Central memory CD4-positive, alpha-beta T cell (primary cell): ENCODE measurements around the gene DNHD1.

Experiments
- DNase-seq: peaks from one replicate; pipeline ENCODE4 v3.0.0; 2022
- total RNA-seq, 3 experiments: gene quantifications; one replicate each; lab custom pipeline; 2026; lab: John Stamatoyannopoulos, UW

Gene DNHD1, protein sequence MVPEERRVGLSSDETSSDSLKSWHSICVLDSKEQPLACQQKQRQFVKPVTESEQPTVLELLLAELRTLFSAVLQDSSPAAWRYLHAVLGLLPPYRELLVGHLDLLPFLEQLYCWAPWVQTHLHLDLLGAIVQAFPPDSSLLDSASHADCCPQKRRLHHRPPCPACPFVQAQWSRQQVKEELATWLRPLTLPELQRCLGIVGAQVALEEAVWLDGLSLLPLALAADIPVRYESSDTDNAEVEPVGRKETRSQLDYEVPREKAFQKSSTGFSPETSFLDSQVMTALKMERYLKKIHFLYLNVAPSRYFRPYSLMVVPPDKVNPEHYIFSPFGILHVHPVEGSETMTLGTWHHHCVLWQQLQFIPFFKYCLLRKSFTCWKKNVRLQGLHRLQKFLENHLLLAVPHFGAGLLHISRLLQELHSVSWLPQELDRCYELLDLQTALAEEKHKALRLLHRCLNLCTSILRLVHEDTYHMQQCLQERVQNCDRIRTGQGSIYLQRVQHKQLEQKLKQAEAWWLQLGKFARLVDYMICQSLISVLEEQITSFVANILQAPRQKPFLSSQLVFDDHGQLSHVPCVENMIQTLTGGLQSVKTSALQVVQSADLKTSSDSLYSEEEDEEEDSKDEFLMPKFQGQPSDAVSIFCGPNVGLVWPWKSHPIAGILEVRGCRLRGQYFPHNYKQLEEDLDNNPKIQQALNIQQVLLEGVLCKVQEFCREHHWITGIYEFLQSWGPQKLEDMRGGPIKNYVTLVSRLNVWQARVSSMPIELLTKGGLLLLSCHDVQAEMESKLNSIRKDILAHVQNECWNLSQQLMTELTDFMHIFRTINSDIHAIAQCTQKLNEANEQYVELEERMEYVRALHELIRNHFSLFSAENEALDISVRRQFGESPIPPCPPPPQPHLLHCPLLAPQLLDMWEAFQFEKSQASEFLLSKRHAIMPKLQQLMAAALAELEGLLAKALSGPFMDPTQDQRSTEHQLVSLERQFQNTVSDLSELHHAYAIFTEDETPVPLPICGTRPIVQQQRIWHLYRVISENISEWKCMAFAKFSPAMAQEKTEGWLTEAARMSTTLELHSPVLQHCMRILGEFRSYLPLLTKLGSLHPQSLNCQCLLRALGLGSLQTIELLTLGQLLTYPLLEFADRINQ (N-terminal part only)
- total RNA-seq = 15.3 to 116 (median 82.6) reads per million in 3 experiments

GRCh38 chr11:6497069-6497839 lies at the start of gene DNHD1:
Gene DNHD1 (plus strand): TSS chr11:6497280. CDS start chr11:6498216, 936 bp downstream.
- no peak for DNase-seq

DNA sequence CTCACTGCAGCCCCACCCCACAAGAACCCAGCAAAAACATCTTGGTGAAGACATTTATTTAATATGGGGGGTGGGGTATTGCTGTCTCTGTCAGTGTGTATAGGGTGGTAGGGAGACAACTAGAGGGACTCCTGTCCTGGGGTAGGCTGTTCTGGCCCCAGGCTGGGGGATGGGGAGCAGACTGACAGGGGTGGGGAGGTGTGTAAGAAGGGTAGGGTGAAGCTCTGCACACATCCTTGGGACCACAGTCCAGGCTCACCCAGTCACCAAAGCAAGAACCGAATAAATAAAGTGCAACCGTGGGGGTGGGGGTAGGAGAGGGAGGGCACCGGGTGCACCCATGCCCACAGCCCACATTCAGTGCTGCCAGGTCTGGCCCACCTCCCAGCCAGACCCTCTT lies 48.5 kb upstream of the DNHD1 start:
- DNase-seq = no peak

DNA sequence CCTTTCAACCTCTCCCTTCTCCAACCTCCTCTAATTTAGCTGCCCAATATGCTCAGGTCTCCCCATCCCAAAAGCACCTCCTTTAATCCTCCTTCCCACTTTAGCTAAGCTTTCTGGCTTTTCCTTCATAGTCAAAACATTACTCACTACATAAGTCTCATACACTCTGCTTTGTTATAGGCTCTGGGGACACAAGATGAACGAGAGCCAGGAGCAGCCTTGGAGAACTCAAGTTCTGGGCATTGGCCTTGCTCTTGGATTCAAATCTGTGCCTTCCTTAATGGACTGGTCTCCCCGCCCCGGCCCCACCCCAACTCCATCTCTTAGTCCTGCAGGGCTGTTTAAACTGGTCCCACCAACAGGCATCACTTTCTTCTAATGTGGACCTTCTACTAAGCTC lies 44.9 kb upstream of the DNHD1 start:
- DNase-seq = no peak

- no peak for DNase-seq
These were observed 43.9 kb upstream of the DNHD1 start for GRCh38 chr11:6453152-6453551.

GRCh38 chr11:6455070-6455469 lies 42.0 kb upstream of the DNHD1 start:
- DNase-seq = no peak

- DNase-seq = no peak
These were observed 40.6 kb upstream of the DNHD1 start for GRCh38 chr11:6456361-6457073.

GRCh38 chr11:6457581-6458320 lies 39.3 kb upstream of the DNHD1 start:
- DNase-seq = no peak

- DNase-seq = no peak
These were observed 38.6 kb upstream of the DNHD1 start for GRCh38 chr11:6458352-6459098.

DNA sequence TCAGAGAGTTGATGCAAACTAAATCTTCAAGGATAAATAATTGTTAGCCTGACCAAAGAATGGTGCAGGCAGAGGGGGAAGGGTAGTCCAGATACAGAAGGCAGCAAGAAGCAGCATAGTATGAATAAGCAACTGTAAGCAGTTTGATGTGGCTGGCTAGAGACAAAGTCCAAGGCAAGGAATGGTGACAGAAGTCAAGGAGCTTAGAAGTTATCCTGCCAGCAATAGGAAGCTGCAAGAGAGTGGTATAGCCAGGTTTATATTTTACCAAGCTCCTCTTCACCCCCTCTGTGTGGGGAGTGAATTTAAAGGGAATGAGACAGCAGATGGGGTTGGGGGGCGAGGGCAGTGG lies 38.0 kb upstream of the DNHD1 start:
- no peak for DNase-seq

DNA sequence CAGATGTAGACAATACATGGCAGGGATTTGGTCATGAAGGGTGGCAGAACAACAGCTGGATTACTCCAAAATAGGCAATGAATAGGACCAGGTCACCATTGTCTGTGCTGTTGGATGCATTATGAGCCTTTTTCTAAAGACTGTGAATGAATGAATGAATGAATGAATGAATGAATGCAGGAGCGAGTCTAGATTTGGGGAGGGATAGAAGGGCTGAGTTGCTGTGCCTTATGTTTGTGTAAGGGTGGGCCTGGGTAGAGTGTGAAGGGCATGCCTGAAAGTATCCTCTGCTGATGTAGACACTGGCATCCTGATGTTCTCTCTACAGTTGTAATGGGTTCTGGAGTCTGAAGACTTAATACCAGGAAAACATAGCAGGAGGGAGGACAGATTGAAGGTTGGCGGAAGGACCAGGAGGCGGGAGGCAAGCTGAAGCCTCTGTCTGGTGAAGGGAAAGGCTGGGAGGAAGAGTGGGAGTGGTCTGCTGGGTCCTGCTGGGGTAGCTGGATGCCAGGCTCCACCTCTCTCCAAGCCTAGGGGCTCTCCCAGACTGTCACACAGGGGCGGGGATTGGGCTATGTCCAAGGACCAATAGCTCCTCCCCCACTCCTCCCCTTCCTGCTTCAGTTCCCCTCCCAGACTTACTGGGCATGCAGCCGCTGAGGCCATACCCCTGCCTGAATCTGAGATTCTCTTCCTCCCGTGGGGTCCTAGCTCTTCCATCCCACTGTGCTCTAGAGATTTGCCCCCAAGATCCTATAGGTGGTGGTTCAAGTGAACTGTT lies 28.2 kb upstream of the DNHD1 start:
- no peak for DNase-seq

DNA sequence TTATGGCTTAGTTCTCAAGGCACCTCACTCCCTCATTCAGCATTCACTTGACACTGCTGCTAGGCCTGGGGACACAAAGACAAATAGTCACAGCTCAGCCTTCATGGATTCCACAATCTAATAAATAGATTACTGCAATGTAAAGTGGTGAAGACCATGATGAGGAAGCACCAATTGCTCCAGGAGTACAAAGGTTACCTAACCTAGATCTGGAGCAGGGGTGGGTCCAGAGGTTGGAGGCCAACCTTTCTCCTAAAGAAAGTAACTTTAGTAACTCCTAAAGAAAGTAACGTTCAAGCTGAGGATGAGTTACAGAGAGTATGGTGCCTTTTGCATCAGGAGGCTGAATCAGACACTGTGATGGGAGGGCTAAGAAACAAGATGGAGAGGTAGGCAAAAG lies 27.5 kb upstream of the DNHD1 start:
- DNase-seq = no peak

- DNase-seq = no peak
These were observed 24.1 kb upstream of the DNHD1 start for GRCh38 chr11:6472934-6473333.

GRCh38 chr11:6473451-6474412 lies 23.3 kb upstream of the DNHD1 start, which contains the start of gene TRIM3:
Gene TRIM3 (minus strand): TSS chr11:6473941. CDS start chr11:6465695, 8,246 bp downstream.
- peak; percentile 49 for DNase-seq

DNA sequence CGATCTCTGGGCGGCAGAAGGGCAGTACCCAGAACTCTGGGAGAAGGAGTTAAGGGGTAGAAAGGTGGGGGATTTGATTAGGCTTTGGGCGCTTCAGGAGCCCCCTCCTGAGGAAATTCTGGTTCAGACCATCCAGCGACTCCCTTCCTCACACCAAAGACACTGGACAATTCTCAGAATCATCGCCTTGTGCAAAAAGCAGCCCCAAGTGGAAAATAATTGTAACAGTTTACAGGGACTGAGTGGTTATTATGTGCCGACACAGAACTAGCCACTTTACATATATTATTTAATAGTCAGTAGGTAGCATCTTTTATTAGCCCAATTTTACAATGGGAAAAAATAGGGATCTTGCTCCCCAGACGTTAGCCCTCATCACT lies 22.7 kb upstream of the DNHD1 start:
- DNase-seq = no peak

DNA sequence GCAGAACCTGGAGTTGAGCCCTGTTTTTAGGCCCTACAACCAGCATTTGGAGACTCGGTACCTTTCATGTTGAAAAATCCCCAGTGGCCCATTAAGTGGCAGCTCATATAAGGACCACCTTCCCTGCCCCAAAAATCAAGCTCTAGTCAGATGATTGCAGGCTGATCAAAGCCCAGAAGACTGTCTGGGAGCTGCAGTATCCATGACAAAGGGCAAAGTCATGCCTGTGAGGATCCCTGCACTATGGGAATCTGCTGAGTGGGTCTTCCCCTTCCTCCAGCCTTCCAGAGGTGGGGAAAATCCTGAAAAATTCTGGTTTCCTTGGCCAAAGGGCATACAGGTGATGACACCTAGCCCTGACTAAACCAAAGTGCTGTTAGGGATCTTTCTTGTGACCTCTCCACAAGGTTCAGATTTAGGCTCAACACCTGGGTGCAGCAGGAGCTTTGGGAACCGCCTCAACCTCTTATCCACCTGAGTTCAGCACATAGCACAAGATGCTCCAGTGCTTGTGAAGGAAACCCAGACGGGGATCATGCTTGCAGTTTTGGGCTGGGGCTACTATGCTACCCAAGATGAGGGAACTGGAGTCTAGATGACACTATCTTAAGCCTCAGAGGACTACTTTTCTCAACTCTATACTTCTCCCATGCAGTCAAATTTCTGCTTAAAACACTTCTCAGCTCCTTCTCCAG lies 22.1 kb upstream of the DNHD1 start:
- no peak for DNase-seq

- no peak for DNase-seq
These were observed 21.1 kb upstream of the DNHD1 start for GRCh38 chr11:6475936-6476335.

DNA sequence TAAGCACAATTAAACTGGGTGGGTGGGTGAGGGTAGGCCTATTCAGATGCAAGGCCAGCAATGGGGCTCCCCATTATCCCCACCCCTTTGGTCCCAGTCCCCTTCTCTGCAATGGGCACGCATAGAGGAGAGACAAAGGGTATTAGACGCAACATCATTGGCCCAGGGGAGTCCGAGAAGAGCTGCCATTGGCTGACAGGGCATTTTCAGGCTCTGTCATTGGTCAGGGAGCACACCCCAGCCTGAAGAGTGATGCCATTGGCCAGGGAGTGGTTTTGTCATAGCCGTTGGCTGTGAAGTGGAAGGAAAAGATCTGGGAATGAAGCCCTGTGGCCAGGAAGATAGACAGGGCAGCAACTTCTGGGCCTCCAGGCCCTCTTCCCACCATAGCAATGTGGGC lies 20.5 kb upstream of the DNHD1 start:
- DNase-seq = no peak
